Measurements from ENCODE around the gene CEP170B. TPM values are rescaled to one million over a fixed set of nuclear protein-coding genes. Genes with fewer than 3 reads are reported as not detected.

CEP170B gene
- total and polyA plus RNA-seq, 2 donors (not counting 1 experiment from before 2014, with no cell fraction given): 0.16 to 0.59 TPM

GRCh38 chr14:104897330-104898194, 32.5 kb downstream of the CEP170B start:
- peaks cover 5% of the 10 kb centered on the region for H3K27me3 Mint-ChIP-seq
- CTCF ChIA-PET: interaction anchor here (0.6 to 4.1 kb wide), 9 partner anchors 10 to 127 kb away, joined by 3 to 34 read pairs (median 6); partner anchors contain the start of gene PLD4
- intact Hi-C loops (cut with micrococcal nuclease): loop anchor here (2.0 kb wide), 1 partner anchor 79 kb away; no protein-coding TSS in a partner anchor

More at GRCh38 chr14:104897330-104898194, 32.5 kb downstream of the CEP170B start:
- no peak overlapping the region for H3K4me3 Mint-ChIP-seq
- ATAC-seq (ENCODE audit: low read depth) (no peak), DNase-seq (no peak)
- H3K9me3 Mint-ChIP-seq (ENCODE audit: insufficient read depth): no peaks in the 10 kb centered on the region
- Histone ChIP-seq H4K20me1 (ENCODE audit: control insufficient read depth, insufficient read depth, low read length, poor library complexity, severe bottlenecking) (no peaks in the 10 kb centered on the region), H3K79me2 (ENCODE audit: control insufficient read depth, insufficient read depth, low read length) (no peaks in the 10 kb centered on the region), H3K9ac (ENCODE audit: low read length) (no peak overlapping the region), H3K36me3 (replicated peaks in 1 of 2; ENCODE audit: control extremely low read depth in 1 of 2, control insufficient read depth in 1 of 2, extremely low read depth in 1 of 2, insufficient read depth in 2 of 2, low read length in 1 of 2) (no peaks in the 10 kb centered on the region), H3K4me3 (ENCODE audit: control extremely low read depth in 1 of 5, extremely low read depth in 1 of 5, insufficient read depth in 1 of 5, low read depth in 2 of 5, low read length in 4 of 5) (no peak overlapping the region), H3K4me1 (ENCODE audit: control insufficient read depth in 2 of 2, insufficient read depth in 2 of 2, low read length in 2 of 2) (peaks cover 0 to 5% of the 10 kb centered on the region in 2 donors), H3K27me3 (replicated peaks in 1 of 4; ENCODE audit: control extremely low read depth in 1 of 4, control insufficient read depth in 3 of 4, insufficient read depth in 4 of 4, low read length in 3 of 4) (peaks cover 0 to 4% (median 0%) of the 10 kb centered on the region in 4 experiments), H3K9me3 (ENCODE audit: control extremely low read depth in 1 of 3, control insufficient read depth in 2 of 3, insufficient read depth in 1 of 3, low read length in 2 of 3) (no peaks in the 10 kb centered on the region), H3K27ac (ENCODE audit: low read length in 2 of 2) (no peak overlapping the region), H2AFZ (ENCODE audit: insufficient read depth, low read depth, low read length, poor library complexity, severe bottlenecking) (no peak overlapping the region), H3K4me2 (replicated peaks; ENCODE audit: low read depth, low read length, poor library complexity, severe bottlenecking) (no peak overlapping the region)
- POLR2A ChIA-PET: interaction anchor here (0.6 to 0.8 kb wide), 2 partner anchors 25 to 27 kb away, joined by 3 to 8 read pairs; partner anchors contain the start of gene PLD4
- H3K4me1 Mint-ChIP-seq: peaks cover 4% of the 10 kb centered on the region
- 94% methylated on average over 34 of the region's 37 CpGs for WGBS (ENCODE audit: insufficient coverage)
- peak overlapping the region; percentile 32 for H3K27ac Mint-ChIP-seq
- TF ChIP-seq CTCF (IDR thresholded peaks at IDR 0.05) (no peak), EZH2 (IDR thresholded peaks at IDR 0.05; ENCODE audit: borderline replicate concordance, insufficient read depth, low read depth, low read length, poor library complexity, severe bottlenecking) (no peak)
